ENCODE data around the gene PLLP.

The PLLP gene

DNA sequence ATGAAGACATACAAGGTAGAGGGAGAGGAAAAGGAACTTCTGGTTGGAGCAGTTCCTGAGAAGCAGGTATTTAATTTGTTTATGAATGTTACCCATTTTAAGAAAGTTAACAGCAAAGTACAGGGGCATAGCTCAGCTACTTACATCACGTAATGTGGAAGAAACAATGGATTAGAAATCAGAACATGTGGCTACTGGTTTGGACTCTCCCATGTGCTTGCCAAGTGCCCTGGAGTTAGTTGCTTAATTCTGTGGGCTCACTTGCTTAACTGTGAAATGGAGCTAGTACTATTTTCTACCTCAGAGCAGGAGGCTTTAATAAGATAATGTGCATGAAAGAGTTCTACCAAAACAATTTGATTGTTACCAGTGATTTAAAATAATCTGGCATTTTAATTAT is 71.0 kb downstream of the PLLP start:
- DNase-seq, result no peak

DNA sequence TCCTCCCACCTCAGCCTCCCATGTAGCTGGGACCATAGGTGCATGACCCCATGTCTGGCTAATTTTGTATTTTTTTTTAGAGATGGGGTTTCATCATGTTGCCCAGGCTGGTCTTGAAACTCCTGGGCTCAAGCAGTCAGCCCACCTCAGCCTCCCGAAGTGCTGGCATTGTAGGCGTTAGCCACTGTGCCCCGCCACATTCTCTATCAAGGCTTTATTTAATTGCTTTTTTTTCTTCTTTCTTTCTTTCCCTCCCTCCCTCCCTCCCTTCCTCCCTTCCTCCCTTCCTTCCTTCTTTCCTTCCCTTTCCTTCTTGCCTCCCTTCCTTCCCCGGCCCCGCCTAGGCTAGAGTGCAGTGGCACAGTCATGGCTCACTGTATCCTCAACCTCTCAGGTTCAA is 74.7 kb downstream of the PLLP start:
- no peak for DNase-seq

- no peak for DNase-seq
Measured at GRCh38 chr16:57208926-57209325, 75.5 kb downstream of the PLLP start.
